Natural killer cell treated with Interleukin-12 subunit alpha and Interleukin-12 subunit beta and Interleukin-15 and Interleukin-18, amount 100 ng/mL, for 72 hours (primary cell): Measurements from ENCODE around the gene ATP1A3. TPM values are rescaled to one million over a fixed set of nuclear protein-coding genes. Genes with fewer than 3 reads are reported as not detected.

Source experiments
- ATAC-seq, 2 donors: fragments of 150-1000 bp; cut with Tn5 transposase in 1 of 2; sonication (Bioruptor Pico), chemical (Tn5 transposase) in 1 of 2; 2 replicates each; pipeline ENCODE4 v1.10.0; 2021
- DNase-seq: peaks from one replicate; pipeline ENCODE4 v3.0.0; 2022; ENCODE audit warnings: low spot score
- H3K27ac Mint-ChIP-seq, 2 donors: 1 replicate in 1 of 2; 2 replicates in 1 of 2; pipeline ENCODE4 v1.8.0; 2022; ENCODE audit warnings: mixed read lengths in 2 of 2, mild to moderate bottlenecking in 1 of 2, moderate library complexity in 1 of 2
- H3K27me3 Mint-ChIP-seq, 2 donors: 1 replicate in 1 of 2; 2 replicates in 1 of 2; pipeline ENCODE4 v1.8.0; 2022; ENCODE audit warnings: mixed read lengths in 2 of 2
- H3K36me3 Mint-ChIP-seq: one replicate; pipeline ENCODE4 v1.8.0; 2022; ENCODE audit warnings: mixed read lengths
- H3K4me1 Mint-ChIP-seq, 2 donors: 1 replicate in 1 of 2; 2 replicates in 1 of 2; pipeline ENCODE4 v1.8.0; 2022; ENCODE audit warnings: low read depth in 2 of 2, mixed read lengths in 2 of 2, mild to moderate bottlenecking in 1 of 2
- H3K4me3 Mint-ChIP-seq: one replicate; pipeline ENCODE4 v1.8.0; 2022; ENCODE audit warnings: mixed read lengths
- H3K9me3 Mint-ChIP-seq: 2 replicates; pipeline ENCODE4 v1.8.0; 2022; ENCODE audit warnings: mixed read lengths
- total RNA-seq, 2 donors: library from RNA; stranded (reverse); gene quantifications; one replicate each; pipeline ENCODE4 v1.2.3, GENCODE V29; 2022

Gene ATP1A3
- total RNA-seq, 2 donors from 2014 or later: 2.0 to 4.2 TPM

- H3K36me3 Mint-ChIP-seq: no peaks in the 10 kb centered on the region
- H3K27ac Mint-ChIP-seq: no peak overlapping the region
- H3K27me3 Mint-ChIP-seq: peaks cover 15 to 27% of the 10 kb centered on the region in 2 donors
- DNase-seq (no peak), ATAC-seq (no peak)
- H3K4me3 Mint-ChIP-seq: no peak overlapping the region
- H3K4me1 Mint-ChIP-seq: peaks cover 17 to 19% of the 10 kb centered on the region in 2 donors
- no peaks in the 10 kb centered on the region for H3K9me3 Mint-ChIP-seq
These were observed 70.8 kb downstream of the ATP1A3 start for GRCh38 chr19:41923045-41923788.

- Mint-ChIP-seq H3K9me3 (no peaks in the 10 kb centered on the region), H3K4me1 (peaks cover 14 to 19% of the 10 kb centered on the region in 2 donors), H3K27ac (peak overlapping the region in 1 of 2 donors; percentile 28), H3K27me3 (peaks cover 15 to 27% of the 10 kb centered on the region in 2 donors), H3K36me3 (no peaks in the 10 kb centered on the region), H3K4me3 (no peak overlapping the region)
- ATAC-seq (no peak), DNase-seq (no peak)
These were observed 71.4 kb downstream of the ATP1A3 start for GRCh38 chr19:41922585-41922984.

- Mint-ChIP-seq H3K4me3 (no peak overlapping the region), H3K9me3 (no peaks in the 10 kb centered on the region), H3K27ac (peak overlapping the region in 1 of 2 donors; percentile 28), H3K27me3 (peaks cover 15 to 27% of the 10 kb centered on the region in 2 donors), H3K36me3 (no peaks in the 10 kb centered on the region), H3K4me1 (peaks cover 14 to 19% of the 10 kb centered on the region in 2 donors)
- no peak for DNase-seq
- ATAC-seq: no peak
These were observed 72.2 kb downstream of the ATP1A3 start for GRCh38 chr19:41921577-41922576.

GRCh38 chr19:41920882-41921576 is 73.0 kb downstream of the ATP1A3 start:
- peaks cover 15 to 27% of the 10 kb centered on the region in 2 donors for H3K27me3 Mint-ChIP-seq
- DNase-seq (no peak), ATAC-seq (no peak)
- peaks cover 14 to 19% of the 10 kb centered on the region in 2 donors for H3K4me1 Mint-ChIP-seq
- H3K9me3 Mint-ChIP-seq: no peaks in the 10 kb centered on the region
- H3K4me3 Mint-ChIP-seq: no peak overlapping the region
- H3K27ac Mint-ChIP-seq: peak overlapping the region in 1 of 2 donors; percentile 22
- no peaks in the 10 kb centered on the region for H3K36me3 Mint-ChIP-seq

- no peak for ATAC-seq
- peaks cover 14 to 19% of the 10 kb centered on the region in 2 donors for H3K4me1 Mint-ChIP-seq
- H3K4me3 Mint-ChIP-seq: no peak overlapping the region
- no peaks in the 10 kb centered on the region for H3K36me3 Mint-ChIP-seq
- DNase-seq: no peak
- no peak overlapping the region for H3K27ac Mint-ChIP-seq
- no peaks in the 10 kb centered on the region for H3K9me3 Mint-ChIP-seq
- H3K27me3 Mint-ChIP-seq: peaks cover 15 to 27% of the 10 kb centered on the region in 2 donors
These were observed 73.9 kb downstream of the ATP1A3 start for GRCh38 chr19:41919948-41920712.

- no peak for DNase-seq
- no peak overlapping the region for H3K27ac Mint-ChIP-seq
- H3K4me3 Mint-ChIP-seq: no peak overlapping the region
- no peaks in the 10 kb centered on the region for H3K9me3 Mint-ChIP-seq
- H3K27me3 Mint-ChIP-seq: peaks cover 20 to 27% of the 10 kb centered on the region in 2 donors
- H3K4me1 Mint-ChIP-seq: peaks cover 20 to 26% of the 10 kb centered on the region in 2 donors
- H3K36me3 Mint-ChIP-seq: no peaks in the 10 kb centered on the region
- ATAC-seq: peak in 1 of 2 donors; percentile 5
These were observed 75.3 kb downstream of the ATP1A3 start for GRCh38 chr19:41918653-41919244.

GRCh38 chr19:41918095-41918494 is 75.9 kb downstream of the ATP1A3 start:
- H3K27ac Mint-ChIP-seq: no peak overlapping the region
- ATAC-seq: peak; percentile 1 to 5

GRCh38 chr19:41917676-41918075 is 76.4 kb downstream of the ATP1A3 start:
- Mint-ChIP-seq H3K4me1 (peaks cover 14 to 19% of the 10 kb centered on the region in 2 donors), H3K27ac (no peak overlapping the region), H3K27me3 (peaks cover 14 to 17% of the 10 kb centered on the region in 2 donors), H3K9me3 (no peaks in the 10 kb centered on the region), H3K4me3 (no peak overlapping the region), H3K36me3 (no peaks in the 10 kb centered on the region)
- DNase-seq (no peak), ATAC-seq (peak in 1 of 2 donors; percentile 7)

More at GRCh38 chr19:41918095-41918494, 75.9 kb downstream of the ATP1A3 start:
- Mint-ChIP-seq H3K27me3 (peaks cover 16 to 21% of the 10 kb centered on the region in 2 donors), H3K4me3 (no peak overlapping the region), H3K4me1 (peaks cover 16 to 21% of the 10 kb centered on the region in 2 donors), H3K9me3 (no peaks in the 10 kb centered on the region), H3K36me3 (no peaks in the 10 kb centered on the region)
- DNase-seq: no peak

Other genes with a start within 250 kb of the ATP1A3 start
- gene CEACAM6, start 238.7 kb downstream of the ATP1A3 start, total RNA-seq: not detected
- gene CEACAM3, start 197.6 kb downstream of the ATP1A3 start, total RNA-seq: not detected
- not detected for gene LYPD4, start 149.5 kb downstream of the ATP1A3 start, total RNA-seq
- gene DMRTC2, start 149.2 kb downstream of the ATP1A3 start, total RNA-seq: not detected
- gene RPS19, start 134.0 kb downstream of the ATP1A3 start, total RNA-seq: 1,000 to 10,000 TPM; 1,532 to 1,595 TPM
- 1 to 10 TPM in 1 of 2 donors, under 1 TPM in 1; 0.93 to 1.8 TPM for gene CD79A, start 117.0 kb downstream of the ATP1A3 start, total RNA-seq
- gene ARHGEF1, start 111.0 kb downstream of the ATP1A3 start, total RNA-seq: 100 to 1,000 TPM; 321 to 444 TPM
- gene ERFL, start 65.8 kb downstream of the ATP1A3 start, total RNA-seq: under 1 TPM; 0.67 TPM
- gene RABAC1, start 34.9 kb downstream of the ATP1A3 start, total RNA-seq: 10 to 100 TPM; 79.6 to 89.7 TPM
- gene GRIK5, start 76.0 kb upstream of the ATP1A3 start, total RNA-seq: 1 to 10 TPM in 1 of 2 donors, under 1 TPM in 1; 0.21 to 1.0 TPM
- 10 to 100 TPM; 14.2 to 16.1 TPM for gene ZNF574, start 81.9 kb upstream of the ATP1A3 start, total RNA-seq
- gene POU2F2, start 138.2 kb upstream of the ATP1A3 start, total RNA-seq: 10 to 100 TPM; 21.6 to 30.5 TPM
- gene DEDD2, start 223.4 kb upstream of the ATP1A3 start, total RNA-seq: 10 to 100 TPM; 28.5 to 33.2 TPM
- 10 to 100 TPM; 18.5 to 23.7 TPM for gene ZNF526, start 226.1 kb upstream of the ATP1A3 start, total RNA-seq
- 10 to 100 TPM; 51.1 to 52.8 TPM for gene GSK3A, start 248.4 kb upstream of the ATP1A3 start, total RNA-seq